Upper lobe of right lung (tissue), 1 donor: ENCODE results near the gene RND2. TPM values are rescaled to one million over a fixed set of nuclear protein-coding genes. Genes with fewer than 3 reads are reported as not detected.

ENCODE experiments used
- ATAC-seq: fragments of 200-7000 bp; cut with Tn5 transposase; one replicate; pipeline ENCODE4 v1.9.1; 2020; ENCODE audit warnings: mild to moderate bottlenecking, moderate library complexity
- DNase-seq: peaks from one replicate; pipeline ENCODE4 v3.0.0-alpha.2; 2020
- H3K27ac ChIP-seq: fragments of 200-600 bp; one replicate; pipeline ENCODE4 v1.8.0; 2022
- H3K27me3 ChIP-seq: fragments of 200-600 bp; one replicate; pipeline ENCODE4 v1.8.0; 2022; ENCODE audit warnings: mild to moderate bottlenecking
- H3K36me3 ChIP-seq: fragments of 200-600 bp; one replicate; pipeline ENCODE4 v1.8.0; 2022
- H3K4me1 ChIP-seq: fragments of 200-600 bp; one replicate; pipeline ENCODE4 v1.8.0; 2022
- H3K4me3 ChIP-seq: fragments of 200-600 bp; one replicate; pipeline ENCODE4 v1.8.0; 2022; ENCODE audit warnings: mild to moderate bottlenecking
- H3K9me3 ChIP-seq: fragments of 200-600 bp; one replicate; pipeline ENCODE4 v1.8.0; 2022
- intact Hi-C: fragments of 100-400 bp; cut with DNase I; formaldehyde crosslinking; loops from one replicate; pipeline ENCODE4 v1.11.0; 2022
- total RNA-seq: library from RNA; stranded (reverse); fragmentation: NEBNext Ultra II Directional; extraction: Animal tissue kit (Norgen Biotek cat#: 25700); gene quantifications from one replicate; pipeline ENCODE4 v1.2.1, GENCODE V29; 2021
- TF ChIP-seq, protein P1 (sequence below): fragments of 200-600 bp; IDR thresholded peaks from one replicate; pipeline ENCODE4 v1.8.0; 2022; ENCODE audit warnings: antibody characterized with exemption
- donor health status: DM: no; HTN: yes; CAD: no; lungs with severe emphysema.

The RND2 gene
- total RNA-seq, 1 donor from 2014 or later = 0.78 TPM

DNA sequence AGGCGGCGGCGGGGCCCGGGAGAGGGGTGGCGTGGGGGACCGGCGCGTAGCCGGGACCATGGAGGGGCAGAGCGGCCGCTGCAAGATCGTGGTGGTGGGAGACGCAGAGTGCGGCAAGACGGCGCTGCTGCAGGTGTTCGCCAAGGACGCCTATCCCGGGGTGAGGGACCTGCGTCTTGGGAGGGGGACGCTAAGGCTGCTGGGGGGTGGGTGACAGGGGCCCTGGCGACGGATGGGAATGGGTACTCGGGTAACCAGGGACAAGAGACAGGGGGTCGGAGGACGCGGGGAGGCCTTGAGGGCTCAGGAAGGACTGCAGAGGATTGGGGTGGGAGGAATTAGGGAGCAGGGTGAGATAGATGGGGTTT, 243 bp downstream of the RND2 start:
- intact Hi-C loops = no loop called here
- H3K27ac ChIP-seq = no peak overlapping the region

DNA sequence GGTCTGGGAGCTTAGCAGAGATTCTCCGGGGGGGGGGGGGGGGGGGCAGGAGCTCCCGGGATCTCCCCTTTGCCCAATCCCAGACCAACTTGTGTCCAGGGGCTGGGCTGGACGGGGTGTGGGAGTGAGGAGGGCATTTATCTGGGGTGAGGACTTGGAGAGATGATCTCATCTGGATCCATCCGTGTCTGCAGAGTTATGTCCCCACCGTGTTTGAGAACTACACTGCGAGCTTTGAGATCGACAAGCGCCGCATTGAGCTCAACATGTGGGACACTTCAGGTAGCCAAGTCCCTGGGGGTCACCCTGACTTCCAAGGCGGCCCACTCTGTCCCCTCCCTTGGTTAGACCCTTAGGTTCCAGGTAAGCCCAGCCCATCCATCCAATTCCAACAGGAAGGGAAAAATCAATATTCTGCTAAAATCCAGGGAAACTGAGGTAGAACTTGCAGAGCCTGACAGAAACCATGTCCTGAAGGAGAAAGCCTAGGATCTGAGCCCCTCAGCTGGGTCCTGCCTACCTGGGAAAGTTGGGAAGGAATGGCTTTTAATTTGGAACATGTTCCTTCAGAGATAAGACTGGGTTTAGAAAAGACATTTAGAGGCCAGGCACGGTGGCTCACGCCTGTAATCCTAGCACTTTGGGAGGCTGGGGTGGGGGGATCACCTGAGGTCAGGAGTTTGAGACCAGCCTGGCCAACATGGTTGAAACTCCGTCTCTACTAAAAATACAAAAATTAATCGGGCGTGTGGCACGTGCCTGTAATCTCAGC, 921 bp downstream of the RND2 start:
- TF ChIP-seq, protein P1, sequence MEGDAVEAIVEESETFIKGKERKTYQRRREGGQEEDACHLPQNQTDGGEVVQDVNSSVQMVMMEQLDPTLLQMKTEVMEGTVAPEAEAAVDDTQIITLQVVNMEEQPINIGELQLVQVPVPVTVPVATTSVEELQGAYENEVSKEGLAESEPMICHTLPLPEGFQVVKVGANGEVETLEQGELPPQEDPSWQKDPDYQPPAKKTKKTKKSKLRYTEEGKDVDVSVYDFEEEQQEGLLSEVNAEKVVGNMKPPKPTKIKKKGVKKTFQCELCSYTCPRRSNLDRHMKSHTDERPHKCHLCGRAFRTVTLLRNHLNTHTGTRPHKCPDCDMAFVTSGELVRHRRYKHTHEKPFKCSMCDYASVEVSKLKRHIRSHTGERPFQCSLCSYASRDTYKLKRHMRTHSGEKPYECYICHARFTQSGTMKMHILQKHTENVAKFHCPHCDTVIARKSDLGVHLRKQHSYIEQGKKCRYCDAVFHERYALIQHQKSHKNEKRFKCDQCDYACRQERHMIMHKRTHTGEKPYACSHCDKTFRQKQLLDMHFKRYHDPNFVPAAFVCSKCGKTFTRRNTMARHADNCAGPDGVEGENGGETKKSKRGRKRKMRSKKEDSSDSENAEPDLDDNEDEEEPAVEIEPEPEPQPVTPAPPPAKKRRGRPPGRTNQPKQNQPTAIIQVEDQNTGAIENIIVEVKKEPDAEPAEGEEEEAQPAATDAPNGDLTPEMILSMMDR = no peak
- H3K27ac ChIP-seq = no peak overlapping the region
- no peaks in the 10 kb centered on the region for H3K9me3 ChIP-seq
- no peaks in the 10 kb centered on the region for H3K36me3 ChIP-seq
- no peak for DNase-seq
- H3K27me3 ChIP-seq = no peaks in the 10 kb centered on the region
- H3K4me1 ChIP-seq = peaks cover 16% of the 10 kb centered on the region
- ATAC-seq = no peak
- intact Hi-C loops = no loop called here
- no peak overlapping the region for H3K4me3 ChIP-seq

More for the DNA sequence above, 243 bp downstream of the RND2 start:
- DNase-seq = no peak
- Histone ChIP-seq H3K36me3 (no peaks in the 10 kb centered on the region), H3K9me3 (no peaks in the 10 kb centered on the region), H3K27me3 (no peaks in the 10 kb centered on the region), H3K4me3 (peak overlapping the region; percentile 63), H3K4me1 (peaks cover 20% of the 10 kb centered on the region)
- TF ChIP-seq, protein P1 = no peak
- no peak for ATAC-seq

DNA sequence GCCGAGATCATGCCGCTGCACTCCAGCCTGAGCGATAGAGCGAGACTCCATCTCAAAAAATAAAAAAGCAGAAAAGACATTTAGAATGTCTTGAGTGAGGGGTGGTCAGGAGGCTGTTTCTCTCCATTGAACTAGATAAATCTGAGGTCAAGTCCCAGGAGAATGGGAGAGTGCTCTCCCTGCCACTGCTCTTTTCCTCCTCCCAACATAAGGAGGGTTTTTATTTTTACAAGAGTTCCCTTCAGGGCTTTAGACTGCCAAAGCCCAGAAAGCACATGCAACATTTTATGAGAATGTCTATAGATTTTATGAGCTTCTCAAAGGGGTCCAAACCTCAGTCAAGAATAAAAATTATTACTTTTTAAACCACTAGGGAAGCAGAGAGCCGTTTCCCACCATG, 1.6 kb downstream of the RND2 start:
- no peak for DNase-seq
- TF ChIP-seq, protein P1 = no peak
- ATAC-seq = no peak
- Histone ChIP-seq H3K27me3 (no peaks in the 10 kb centered on the region), H3K4me3 (no peak overlapping the region), H3K27ac (no peak overlapping the region), H3K4me1 (peaks cover 13% of the 10 kb centered on the region), H3K36me3 (no peaks in the 10 kb centered on the region), H3K9me3 (no peaks in the 10 kb centered on the region)
- intact Hi-C loops = no loop called here

GRCh38 chr17:43027091-43028032, 2.3 kb downstream of the RND2 start:
- DNase-seq (no peak), ATAC-seq (no peak)
- Histone ChIP-seq H3K4me1 (peaks cover 13% of the 10 kb centered on the region), H3K27ac (no peak overlapping the region), H3K36me3 (no peaks in the 10 kb centered on the region), H3K27me3 (no peaks in the 10 kb centered on the region), H3K9me3 (no peaks in the 10 kb centered on the region), H3K4me3 (no peak overlapping the region)
- intact Hi-C loops = no loop called here
- TF ChIP-seq, protein P1 = no peak

- DNase-seq = no peak
- H3K27ac ChIP-seq = no peak overlapping the region
- intact Hi-C loops = no loop called here
Measured at GRCh38 chr17:43028221-43028861, 3.3 kb downstream of the RND2 start.

More at GRCh38 chr17:43028221-43028861, 3.3 kb downstream of the RND2 start:
- TF ChIP-seq, protein P1 = no peak
- Histone ChIP-seq H3K4me1 (peaks cover 9% of the 10 kb centered on the region), H3K27me3 (no peaks in the 10 kb centered on the region), H3K36me3 (no peaks in the 10 kb centered on the region), H3K9me3 (no peaks in the 10 kb centered on the region), H3K4me3 (no peak overlapping the region)
- no peak for ATAC-seq
